HCT116 (cell line): ENCODE measurements around the gene B4GALNT4. TPM values are rescaled to one million over a fixed set of nuclear protein-coding genes. Genes with fewer than 3 reads are reported as not detected.

Experiments used
- ATAC-seq: fragments of 200-7000 bp; cut with Tn5 transposase; 2 replicates; pipeline ENCODE4 v1.9.1; 2020; ENCODE audit warnings: mild to moderate bottlenecking, moderate library complexity
- BruUV-seq: library from RNA; stranded (reverse); fragments of 400-500 nt; replicated peaks from 2 replicates; lab custom pipeline; 2021; lab: Mats Ljungman, UMichigan
- CTCF ChIA-PET: fragments of 300-600 bp; sonication (Branson Sonifier 250); formaldehyde crosslinking; loops from one replicate; lab custom pipeline; 2021; ENCODE audit warnings: antibody characterized with exemption; lab: Charles Lee
- POLR2A ChIA-PET: fragments of 300-600, 350-600 bp; sonication (Branson Sonifier 250); formaldehyde crosslinking; loops from one replicate; lab custom pipeline; 2021; ENCODE audit warnings: antibody characterized with exemption; lab: Charles Lee
- RAD21 ChIA-PET, 2 experiments: fragments of 300-600 bp; sonication (Branson Sonifier 250); formaldehyde crosslinking; loops; one replicate each; lab custom pipeline; 2023; ENCODE audit warnings: low total read pairs in 2 of 2; ENCODE audit not compliant: uncharacterized antibody in 2 of 2, unreplicated experiment in 2 of 2, low non-redundant PET in 1 of 2; lab: Charles Lee
- DNase-seq: peaks from one replicate; pipeline ENCODE4 v3.0.0-alpha.2; 2010; ENCODE audit warnings: low read depth, low spot score
- H2AFZ ChIP-seq: fragments of 200-600 bp; shearing (Covaris generic), sonication (generic); 2 replicates; pipeline ENCODE4 v1.6.1; 2017; ENCODE audit warnings: low read depth, mixed run types, mixed read lengths, antibody characterized with exemption, low read length; ENCODE audit not compliant: poor library complexity, severe bottlenecking
- H3K27ac ChIP-seq: 2 replicates; pipeline ENCODE4 v1.5.1; 2012; ENCODE audit warnings: low read depth, low read length
- H3K27me3 ChIP-seq: fragments of 200-600 bp; sonication (generic); 2 replicates; pipeline ENCODE4 v1.6.1; 2016; ENCODE audit warnings: mixed run types, low read length, mixed read lengths; ENCODE audit not compliant: insufficient read depth
- H3K36me3 ChIP-seq, 2 experiments: fragments of 200-500 bp in 1 of 2; fragments of 200-600 bp in 1 of 2; sonication (Bioruptor generic) in 1 of 2; sonication (generic) in 1 of 2; 2 replicates each; pipeline versions ENCODE4 v1.5.1 to v1.6.1; 2014 to 2016; ENCODE audit warnings: low read length in 2 of 2, inconsistent platforms in 1 of 2, mixed read lengths in 1 of 2, mixed run types in 1 of 2; ENCODE audit not compliant: insufficient read depth in 2 of 2, control insufficient read depth in 1 of 2
- H3K4me1 ChIP-seq, 2 experiments: fragments of 200-600 bp in 1 of 2; sonication (generic) in 1 of 2; 2 replicates each; pipeline versions ENCODE4 v1.5.1 to v1.6.1; 2012 to 2017; ENCODE audit warnings: low read length in 2 of 2, inconsistent platforms in 1 of 2, mild to moderate bottlenecking in 1 of 2, mixed read lengths in 1 of 2, mixed run types in 1 of 2, moderate library complexity in 1 of 2; ENCODE audit not compliant: insufficient read depth in 2 of 2, control insufficient read depth in 1 of 2
- H3K4me2 ChIP-seq: fragments of 200-600 bp; sonication (generic); 2 replicates; pipeline ENCODE4 v1.6.1; 2017; ENCODE audit warnings: mixed run types, low read length, mixed read lengths
- H3K4me3 ChIP-seq, 2 experiments: fragments of 200-600 bp in 1 of 2; sonication (generic) in 1 of 2; replicated peaks in 1 of 2; 2 replicates each; pipeline ENCODE4 v1.5.1; 2011 to 2016; ENCODE audit warnings: low read length in 2 of 2, control low read depth in 1 of 2, low read depth in 1 of 2, mild to moderate bottlenecking in 1 of 2, mixed read lengths in 1 of 2, mixed run types in 1 of 2
- H3K79me2 ChIP-seq: fragments of 200-600 bp; sonication (generic); 2 replicates; pipeline ENCODE4 v1.6.1; 2017; ENCODE audit warnings: mild to moderate bottlenecking, mixed run types, low read length, moderate library complexity, mixed read lengths; ENCODE audit not compliant: insufficient read depth
- H3K9ac ChIP-seq: fragments of 200-600 bp; sonication (generic); 2 replicates; pipeline ENCODE4 v1.6.1; 2016; ENCODE audit warnings: low read length, mixed read lengths
- H3K9me2 ChIP-seq: fragments of 200-600 bp; sonication (generic), shearing (Covaris generic); 2 replicates; pipeline ENCODE4 v1.6.1; 2017; ENCODE audit warnings: mixed run types, mild to moderate bottlenecking, moderate library complexity; ENCODE audit not compliant: insufficient read depth
- H3K9me3 ChIP-seq, 2 experiments: fragments of 200-500 bp in 1 of 2; fragments of 200-600 bp in 1 of 2; sonication (Bioruptor generic) in 1 of 2; sonication (generic) in 1 of 2; 2 replicates each; pipeline ENCODE4 v1.6.1; 2014 to 2017; ENCODE audit warnings: low read length in 2 of 2, mixed read lengths in 2 of 2, inconsistent platforms in 1 of 2, low read depth in 1 of 2, mild to moderate bottlenecking in 1 of 2, mixed run types in 1 of 2, moderate library complexity in 1 of 2; ENCODE audit not compliant: control insufficient read depth in 1 of 2, insufficient read depth in 1 of 2
- H4K20me1 ChIP-seq: fragments of 200-600 bp; sonication (generic), shearing (Covaris generic); 2 replicates; pipeline ENCODE4 v1.6.1; 2017; ENCODE audit warnings: mixed run types, mild to moderate bottlenecking, moderate library complexity; ENCODE audit not compliant: insufficient read depth
- CEBPB ChIP-seq: IDR thresholded peaks from 2 replicates; pipeline ENCODE4 v1.6.1; 2012; ENCODE audit warnings: low read depth
- CTCF ChIP-seq, 3 experiments: fragments of 200-600 bp in 1 of 3; sonication (generic) in 1 of 3; IDR thresholded peaks in 2 of 3; conservative IDR thresholded peaks in 1 of 3; 2 replicates each; pipeline ENCODE4 v1.5.1; 2012 to 2017; ENCODE audit warnings: low read depth in 2 of 3, low read length in 2 of 3, antibody characterized with exemption in 1 of 3, borderline replicate concordance in 1 of 3, control low read depth in 1 of 3, mild to moderate bottlenecking in 1 of 3, mixed read lengths in 1 of 3, mixed run types in 1 of 3, moderate library complexity in 1 of 3; ENCODE audit not compliant: insufficient read depth in 1 of 3
- EZH2 ChIP-seq: fragments of 200-600 bp; sonication (generic); IDR thresholded peaks from 2 replicates; pipeline ENCODE4 v1.6.1; 2017; ENCODE audit warnings: antibody characterized with exemption, mixed run types
- FOSL1 ChIP-seq: IDR thresholded peaks from 2 replicates; pipeline ENCODE4 v1.6.1; 2012; ENCODE audit warnings: low read depth
- ZBTB33 ChIP-seq: IDR thresholded peaks from 2 replicates; pipeline ENCODE4 v1.6.1; 2011; ENCODE audit warnings: mild to moderate bottlenecking, low read length, moderate library complexity; ENCODE audit not compliant: insufficient replicate concordance; ENCODE audit errors: extremely low read depth
- intact Hi-C: fragments of 100-400 bp; cut with micrococcal nuclease; formaldehyde crosslinking; loops from 2 replicates; pipeline ENCODE4 v1.10.0; 2022
- total RNA-seq: library from RNA; stranded (reverse); gene quantifications from one replicate; pipeline ENCODE4 v1.2.1, GENCODE V29; 2021; ENCODE audit not compliant: unreplicated experiment

B4GALNT4 gene
- total RNA-seq, 1 experiment from 2014 or later, result 54.3 TPM

- ATAC-seq, result no peak
- H4K20me1 ChIP-seq, result no peaks in the 10 kb centered on the region
- no peak overlapping the region for H3K4me3 ChIP-seq
- ChIA-PET CTCF (interaction anchor here (1.1 kb wide), 2 partner anchors 28 to 58 kb away, joined by 4 read pairs; no protein-coding TSS in a partner anchor), POLR2A (no interaction called here), RAD21 (no interaction called here)
- BruUV-seq, result no TSS peak
- H3K9me2 ChIP-seq, result no peaks in the 10 kb centered on the region
- no peaks in the 10 kb centered on the region for H3K27me3 ChIP-seq
- peaks cover 13% of the 10 kb centered on the region for H3K79me2 ChIP-seq
- H3K4me2 ChIP-seq, result no peak overlapping the region
- intact Hi-C loops, result loop anchor here (10.0 kb wide), 1 partner anchor 85 kb away; the partner anchor contains the start of gene IFITM2
- no peaks in the 10 kb centered on the region for H3K36me3 ChIP-seq
- H3K27ac ChIP-seq, result no peak overlapping the region
- TF ChIP-seq ZBTB33 (no peak), CEBPB (no peak), CTCF (IDR thresholded peaks at IDR 0.05 in 2 of 3, conservative IDR thresholded peaks at IDR 0.05 in 1 of 3; ENCODE audit: borderline replicate concordance in 1 of 3, insufficient read depth in 1 of 3, low read depth in 2 of 3, low read length in 2 of 3) (peak in 2 of 3 experiments; percentile 33 to 41; a peak in 3 of 6 replicates), FOSL1 (no peak), EZH2 (no peak)
- peak; percentile 28 for DNase-seq
- H3K9ac ChIP-seq, result no peak overlapping the region
- H3K9me3 ChIP-seq, result no peaks in the 10 kb centered on the region; a peak in 1 of 4 replicates
- H3K4me1 ChIP-seq, result peaks cover 21 to 37% of the 10 kb centered on the region in 2 experiments
- no peak overlapping the region for H2AFZ ChIP-seq
Observed at GRCh38 chr11:390175-390574, 20.9 kb downstream of the B4GALNT4 start.
